HG03139 (cell line): ENCODE measurements around the gene TBC1D5.

ENCODE experiments used
- ATAC-seq: cut with Tn5 transposase; IDR thresholded peaks from one replicate; pipeline ENCODE4 v1.9.1; 2021; ENCODE audit not compliant: unreplicated experiment

Gene TBC1D5

DNA sequence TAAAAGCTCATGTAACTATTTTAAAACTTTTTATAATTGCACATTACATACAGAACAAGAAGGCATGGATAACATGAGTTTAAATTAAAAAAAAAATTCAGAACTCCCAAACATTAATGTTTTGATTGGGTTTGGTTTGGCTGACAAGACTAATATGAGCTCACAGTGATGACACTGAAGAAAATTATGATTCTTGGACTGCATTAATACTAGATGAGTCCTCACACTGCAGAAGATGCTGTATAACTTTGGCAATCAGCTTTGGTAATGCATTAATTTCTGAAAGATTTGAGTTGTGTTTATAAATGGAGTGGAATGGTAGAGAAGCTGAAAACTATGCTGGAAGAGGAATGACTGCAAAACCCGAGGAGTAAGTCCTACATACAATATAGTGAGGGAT, 498.8 kb downstream of the TBC1D5 start:
- no peak for ATAC-seq

DNA sequence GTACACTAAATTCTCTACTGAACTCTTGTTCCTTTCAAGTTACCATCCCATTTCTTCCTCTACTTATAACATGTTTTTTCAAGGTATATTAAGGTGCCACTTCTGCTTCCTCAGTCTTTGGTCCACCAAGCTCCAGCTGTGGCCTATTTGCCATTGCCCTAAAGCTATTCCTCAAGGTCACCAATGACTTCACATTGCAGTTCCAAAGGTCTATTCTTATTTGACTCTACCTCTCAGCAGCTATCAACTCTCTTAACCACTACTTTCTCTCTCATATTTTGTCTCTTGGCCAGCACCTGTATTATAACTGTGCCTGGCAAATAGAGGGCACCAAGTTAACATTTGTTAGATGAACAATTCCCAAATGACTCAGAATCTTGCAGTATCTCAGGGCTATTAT, 503.0 kb downstream of the TBC1D5 start:
- ATAC-seq = no peak

DNA sequence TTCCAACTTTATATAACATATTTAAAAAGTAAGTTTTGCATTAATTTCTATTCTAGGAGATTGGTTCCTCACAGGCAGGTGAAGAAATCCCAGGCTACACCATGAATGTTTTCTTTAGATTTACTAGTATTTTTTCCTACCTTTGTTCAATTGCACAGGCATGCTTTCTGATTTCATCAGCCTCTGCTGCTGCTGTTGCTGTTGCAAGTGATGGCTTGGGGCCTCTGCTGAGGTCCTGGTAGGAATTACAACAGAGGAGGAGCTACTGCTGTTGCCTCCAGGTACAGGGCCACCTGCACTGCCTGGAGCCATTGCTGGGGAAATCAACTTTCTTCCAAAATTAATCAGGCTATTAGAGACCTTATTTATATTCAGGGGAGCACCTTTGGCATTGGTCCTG, 504.4 kb downstream of the TBC1D5 start:
- no peak for ATAC-seq

DNA sequence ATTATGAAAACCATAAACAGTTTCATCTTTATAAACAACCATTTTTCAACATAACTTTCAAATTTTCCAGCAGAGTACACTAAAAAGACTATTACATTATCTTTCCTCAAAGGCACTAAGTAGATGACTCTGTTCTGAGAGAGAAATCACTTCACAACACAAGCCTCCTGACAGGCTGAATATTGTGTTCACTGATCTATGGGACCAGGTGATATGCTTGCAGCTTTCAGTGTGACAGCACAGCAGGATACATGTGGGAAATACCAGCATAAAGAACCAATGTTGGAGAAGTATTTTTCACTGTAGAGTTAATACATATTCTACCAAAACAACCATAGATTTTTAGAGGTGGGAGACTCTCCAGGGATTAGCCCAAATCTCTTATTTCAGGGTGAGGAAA, 507.1 kb downstream of the TBC1D5 start:
- ATAC-seq = no peak

DNA sequence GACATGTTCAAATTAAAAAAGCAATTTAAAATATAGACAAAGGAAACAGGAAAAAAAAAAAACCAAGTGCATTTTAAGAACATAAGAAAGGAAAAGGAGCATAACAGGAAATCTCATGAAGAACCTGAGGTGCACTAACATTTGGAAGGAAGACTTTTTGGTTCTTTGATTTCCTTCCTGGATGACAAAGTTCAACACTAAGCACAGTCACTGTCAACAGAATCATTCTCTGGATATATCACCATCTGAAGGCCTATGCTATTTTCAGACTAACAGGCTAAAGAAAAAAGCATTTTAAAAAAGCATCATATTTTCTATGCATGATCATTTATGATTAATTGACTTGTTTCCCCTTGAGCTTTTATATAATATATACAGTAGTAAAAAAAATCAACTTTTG, 508.0 kb downstream of the TBC1D5 start:
- ATAC-seq = no peak

DNA sequence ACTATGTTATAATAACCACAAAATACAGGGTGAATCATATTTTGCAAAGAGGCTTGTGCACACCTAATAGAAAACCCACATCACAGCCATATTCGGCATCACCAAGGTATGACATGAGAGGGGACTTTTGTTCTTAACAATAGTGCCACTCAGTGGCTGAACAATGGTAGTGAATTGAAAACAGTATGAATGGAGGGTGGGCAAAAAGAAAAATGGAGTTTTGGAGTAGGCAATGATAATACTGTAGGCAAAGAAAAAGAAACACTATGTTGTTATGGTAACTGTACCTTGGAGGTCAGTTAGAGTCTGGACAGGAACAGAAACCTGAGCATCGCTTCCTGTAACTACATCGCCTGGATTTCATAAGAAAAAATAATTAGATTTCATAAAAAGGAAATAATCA, 509.0 kb downstream of the TBC1D5 start:
- peak; percentile 88 for ATAC-seq

DNA sequence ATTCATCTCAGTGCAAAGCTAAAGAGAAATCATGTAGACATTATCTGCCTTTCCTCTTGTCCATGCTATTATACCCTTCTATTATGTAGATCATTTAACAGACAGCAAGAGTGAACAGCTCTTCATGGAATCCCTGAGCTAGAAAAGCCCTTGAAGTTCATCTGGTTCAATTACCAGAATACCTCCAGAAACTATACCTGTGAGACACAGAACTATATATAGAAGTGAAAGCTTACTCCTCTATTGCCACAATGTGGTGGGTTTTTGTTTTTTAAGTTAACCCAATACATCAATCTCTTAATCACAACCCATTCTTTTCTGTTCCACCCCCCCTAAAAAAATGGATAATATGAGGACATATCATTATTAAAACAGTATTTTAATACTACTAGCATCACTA, 510.0 kb downstream of the TBC1D5 start:
- ATAC-seq = no peak

DNA sequence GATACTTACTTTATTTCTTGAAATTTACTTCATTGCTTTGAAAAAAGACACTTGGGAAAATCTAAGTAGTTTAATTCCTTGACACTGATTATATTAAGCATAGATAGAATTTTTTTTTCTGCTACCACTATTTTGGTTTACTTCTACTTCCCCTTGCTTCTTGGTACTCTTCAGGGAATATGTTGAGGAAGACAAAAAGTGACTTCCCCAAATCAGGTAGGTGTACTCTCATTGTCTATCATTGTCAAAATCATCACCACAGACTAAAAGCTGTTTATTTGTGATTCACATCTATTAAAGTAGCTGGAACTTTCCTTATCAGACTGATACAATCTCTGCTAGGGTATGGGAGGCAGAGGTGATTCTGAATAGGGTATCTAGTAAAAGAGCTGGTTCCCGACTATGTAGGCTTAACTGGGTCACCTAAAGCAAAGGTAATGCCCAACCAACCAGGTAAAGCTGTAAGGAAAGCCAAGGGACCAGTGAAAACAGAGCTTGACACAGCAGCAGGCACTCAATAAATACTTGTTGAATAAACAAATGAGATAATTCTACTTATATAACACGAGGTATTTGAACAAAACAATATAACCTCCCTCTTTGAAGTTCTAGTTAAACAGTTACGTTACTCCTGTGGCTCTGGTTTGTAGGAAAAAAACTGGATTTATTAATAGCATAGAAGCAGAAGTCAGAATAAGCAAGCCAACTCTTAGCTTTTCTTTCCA, 510.7 kb downstream of the TBC1D5 start:
- ATAC-seq = no peak

DNA sequence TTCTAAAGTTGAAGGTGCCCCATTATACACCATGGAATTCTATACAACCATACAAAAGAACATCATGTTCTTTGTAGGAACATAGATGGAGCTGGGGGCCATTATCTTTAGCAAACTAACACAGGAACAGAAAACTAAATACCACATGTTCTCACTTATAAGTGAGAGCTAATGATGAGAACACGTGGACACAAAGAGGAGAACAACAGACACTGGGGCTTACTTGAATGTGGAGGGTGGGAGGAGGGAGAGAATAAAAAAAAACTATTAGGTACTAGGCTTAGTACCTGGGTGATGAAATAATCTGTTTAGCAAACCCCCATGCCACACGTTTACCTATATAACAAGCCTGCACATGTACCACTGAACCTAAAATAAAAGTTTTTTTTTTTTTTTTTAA, 515.0 kb downstream of the TBC1D5 start:
- no peak for ATAC-seq

DNA sequence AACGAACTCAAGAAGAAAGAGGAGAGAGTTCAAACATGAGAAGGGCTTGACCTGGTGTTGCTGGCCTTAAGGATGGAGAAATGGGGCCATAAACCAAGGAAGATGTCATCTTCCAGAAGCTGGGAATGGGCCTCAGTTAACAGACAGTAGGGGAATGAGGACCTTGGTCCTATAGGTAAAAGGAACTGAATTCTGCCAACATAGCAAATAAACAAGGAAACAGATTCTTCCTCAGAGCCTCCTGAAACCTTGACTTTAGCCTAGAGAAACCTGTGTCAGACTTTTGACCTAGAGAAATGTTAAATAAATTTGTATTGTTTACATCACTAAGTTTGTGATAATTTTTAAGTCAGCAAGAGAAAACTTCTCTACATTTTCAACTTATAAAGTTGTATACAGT, 520.9 kb downstream of the TBC1D5 start:
- no peak for ATAC-seq

DNA sequence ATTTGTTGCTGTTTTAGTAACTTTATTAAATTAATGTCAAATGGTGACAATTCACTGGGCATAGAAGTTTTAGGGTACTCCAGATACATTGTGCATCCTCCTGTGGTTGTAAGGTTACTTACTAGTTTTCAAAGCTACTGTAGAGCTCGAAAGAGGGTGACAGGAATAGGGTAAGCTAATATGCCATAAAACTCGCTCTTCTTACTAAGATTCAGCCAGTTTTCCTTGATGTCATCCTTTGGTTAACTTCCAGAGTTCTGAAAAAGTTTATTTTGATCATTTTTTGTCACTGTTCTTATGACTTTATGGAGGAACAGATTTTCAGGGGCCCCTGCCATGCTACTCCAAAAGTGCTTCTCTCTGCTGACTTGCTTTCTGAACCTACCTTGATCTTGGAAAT, 522.8 kb downstream of the TBC1D5 start:
- no peak for ATAC-seq

DNA sequence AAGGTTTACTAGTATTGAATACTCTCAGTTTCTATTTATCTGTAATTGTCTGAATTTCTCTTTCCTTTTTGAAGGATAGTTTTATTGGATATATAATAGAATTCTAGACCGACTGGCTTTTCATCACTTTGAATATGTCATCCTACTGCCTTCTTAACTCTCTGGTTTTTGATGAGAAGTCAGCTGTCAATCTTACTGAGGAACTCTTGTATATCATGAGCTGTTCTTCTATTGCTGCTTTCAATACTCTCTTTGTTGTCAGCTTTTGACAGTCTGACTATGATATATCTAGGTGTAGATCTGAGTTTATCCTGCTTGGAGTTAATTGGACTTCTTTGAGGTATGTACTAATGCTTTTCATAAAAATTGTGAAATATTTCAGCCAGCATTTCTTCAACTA, 523.8 kb downstream of the TBC1D5 start:
- ATAC-seq = no peak

DNA sequence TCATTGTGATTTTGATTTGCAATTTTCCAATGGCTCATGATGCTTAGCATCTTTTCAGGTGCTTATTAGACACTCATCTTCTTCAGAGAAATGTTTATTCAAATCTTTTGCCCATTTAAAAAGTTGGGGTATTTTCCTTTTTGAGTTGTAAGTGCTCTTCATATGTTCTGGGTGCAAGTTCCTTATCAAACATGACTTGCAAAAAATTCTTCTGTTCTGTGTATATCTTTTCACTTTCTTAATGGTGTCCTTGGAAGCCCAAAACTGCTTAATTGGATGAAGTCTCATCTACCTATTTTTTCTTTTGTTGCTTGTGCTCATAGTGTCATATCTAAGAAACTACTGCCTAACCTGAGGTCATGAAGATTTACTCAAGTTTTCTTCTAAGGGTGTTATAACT, 524.8 kb downstream of the TBC1D5 start:
- ATAC-seq = no peak

DNA sequence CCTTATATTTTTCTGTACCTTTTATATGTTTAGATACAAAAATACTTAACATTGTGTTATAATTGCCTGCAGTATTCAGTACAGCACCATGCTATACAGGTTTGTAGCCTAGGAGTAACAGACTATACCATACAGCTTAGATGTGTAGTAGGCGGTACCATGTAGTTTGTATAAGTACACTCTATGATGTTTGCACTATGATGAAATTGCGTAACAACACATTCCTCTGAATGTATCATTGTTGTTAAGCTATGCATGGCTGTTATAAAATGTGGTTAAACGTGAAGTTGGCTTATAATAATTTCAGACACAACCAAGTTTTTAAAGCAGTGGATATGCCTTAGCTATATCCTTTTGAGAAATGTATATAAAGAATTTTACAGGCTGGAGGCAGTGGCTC, 529.3 kb downstream of the TBC1D5 start:
- no peak for ATAC-seq

DNA sequence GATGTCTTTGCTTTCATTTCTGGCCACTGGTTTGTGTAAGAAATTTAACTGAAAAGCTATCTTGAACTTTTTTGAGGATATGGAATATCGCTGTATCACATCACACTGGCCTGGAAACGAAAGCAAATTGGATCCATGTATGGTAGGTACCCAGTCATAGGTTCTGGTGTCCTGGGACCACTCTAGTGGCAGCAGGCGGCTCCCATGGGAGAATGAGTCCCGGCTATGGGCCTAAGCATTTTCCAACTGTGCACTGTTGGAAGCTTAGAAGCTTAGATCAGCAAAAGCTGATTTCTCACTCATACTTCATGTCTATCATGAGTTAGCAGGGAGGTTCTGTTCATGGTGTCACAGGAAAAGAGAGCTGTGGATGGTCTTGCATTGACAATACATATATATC, 534.5 kb downstream of the TBC1D5 start:
- no peak for ATAC-seq

DNA sequence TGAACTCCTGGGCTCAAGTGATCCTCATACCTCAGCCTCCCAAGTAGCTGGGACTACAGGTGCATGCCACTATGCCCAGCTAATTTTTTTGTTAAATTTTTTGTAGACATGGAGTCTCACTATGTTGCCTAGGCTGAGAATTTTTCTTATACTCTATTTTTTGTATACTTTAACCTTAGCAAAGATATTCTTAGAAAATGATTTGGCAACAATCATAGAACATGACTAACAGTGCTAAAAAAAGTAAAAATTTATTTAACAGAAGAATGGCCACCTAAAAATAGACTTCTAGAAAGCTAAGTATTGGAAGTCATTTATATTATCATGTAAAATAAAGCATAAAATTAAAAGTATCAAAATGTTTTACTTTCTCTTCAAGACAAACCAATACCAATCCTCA, 535.4 kb downstream of the TBC1D5 start:
- no peak for ATAC-seq

DNA sequence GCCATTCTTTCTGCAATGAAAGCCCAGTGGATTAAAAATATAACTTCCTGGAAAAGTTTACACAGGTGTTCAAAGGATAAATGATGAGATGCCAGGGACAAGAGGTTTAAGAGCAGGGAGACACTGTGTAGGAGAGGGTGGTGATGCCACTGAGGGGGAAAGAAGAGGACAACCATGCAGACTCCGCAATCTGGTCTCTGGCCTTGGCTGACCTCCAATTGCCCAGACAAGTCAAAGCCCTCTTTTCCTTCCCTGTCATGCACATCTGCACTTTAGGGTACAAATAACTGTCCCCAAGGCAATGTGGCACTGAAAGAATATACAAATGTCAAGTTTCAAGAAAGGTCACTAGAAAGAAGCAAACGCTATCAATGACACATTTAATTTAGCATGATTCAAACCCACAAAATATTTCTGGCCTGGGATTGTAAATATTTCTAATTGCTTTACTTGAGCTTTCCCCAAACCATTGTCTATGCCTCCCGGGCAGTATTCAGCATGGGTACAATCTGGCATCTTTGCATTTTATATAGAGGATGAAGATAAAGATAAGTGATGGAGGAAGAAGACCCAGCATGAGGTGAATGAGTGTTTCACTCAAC, 538.3 kb downstream of the TBC1D5 start:
- no peak for ATAC-seq

DNA sequence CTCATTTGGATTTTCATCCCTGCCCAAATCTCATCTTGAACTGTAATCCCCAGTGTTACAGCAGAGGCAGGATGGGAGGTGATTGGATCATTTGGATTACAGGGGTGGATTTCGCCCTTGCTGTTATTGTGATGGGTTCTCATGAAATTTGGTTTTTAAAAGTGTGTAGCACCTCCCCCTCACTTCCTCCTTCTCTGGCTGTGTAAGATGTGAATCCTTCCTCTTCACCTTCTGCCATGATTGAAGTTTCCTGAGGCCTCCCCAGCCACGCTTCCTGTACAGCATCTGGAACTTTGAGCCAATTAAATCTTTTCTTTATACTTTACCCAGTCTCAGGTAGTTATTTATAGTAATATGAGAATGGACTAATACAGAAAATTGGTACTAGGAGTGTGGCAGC, 540.9 kb downstream of the TBC1D5 start:
- no peak for ATAC-seq

DNA sequence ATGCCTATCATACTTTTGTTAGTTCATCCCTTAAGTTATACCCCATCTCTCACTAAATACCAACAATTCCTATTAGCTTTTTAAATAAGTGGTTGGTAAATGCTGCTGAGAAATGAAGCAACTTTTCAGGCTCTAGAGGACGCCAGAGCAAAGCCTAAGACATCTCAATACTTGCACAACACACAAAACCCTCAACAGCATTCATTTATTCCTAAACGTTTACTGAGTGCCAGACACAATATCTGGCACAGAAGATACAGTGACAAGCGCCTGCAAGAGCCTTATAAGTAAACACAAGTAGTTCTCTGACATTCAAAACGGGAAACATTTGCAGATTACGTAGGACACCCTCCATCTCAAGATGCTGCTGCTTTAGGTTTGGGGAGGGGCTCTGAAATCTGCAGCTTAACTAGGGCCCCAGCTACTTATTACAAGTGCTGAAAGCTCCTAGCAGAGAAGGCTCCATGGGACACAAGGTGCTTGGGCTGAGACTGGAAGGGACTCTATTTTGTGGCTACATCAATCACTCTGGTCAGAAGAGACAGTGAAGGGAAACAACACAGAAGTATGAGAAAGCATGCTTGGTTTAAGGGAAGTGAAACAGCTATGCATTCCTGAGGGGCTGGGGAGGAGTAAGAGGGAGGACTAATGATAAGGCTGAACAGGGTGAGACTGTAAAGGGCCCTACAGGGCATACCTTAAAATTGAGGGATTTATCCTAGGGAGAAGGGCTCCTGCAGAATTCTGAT, 546.4 kb downstream of the TBC1D5 start:
- ATAC-seq = peak; percentile 71

DNA sequence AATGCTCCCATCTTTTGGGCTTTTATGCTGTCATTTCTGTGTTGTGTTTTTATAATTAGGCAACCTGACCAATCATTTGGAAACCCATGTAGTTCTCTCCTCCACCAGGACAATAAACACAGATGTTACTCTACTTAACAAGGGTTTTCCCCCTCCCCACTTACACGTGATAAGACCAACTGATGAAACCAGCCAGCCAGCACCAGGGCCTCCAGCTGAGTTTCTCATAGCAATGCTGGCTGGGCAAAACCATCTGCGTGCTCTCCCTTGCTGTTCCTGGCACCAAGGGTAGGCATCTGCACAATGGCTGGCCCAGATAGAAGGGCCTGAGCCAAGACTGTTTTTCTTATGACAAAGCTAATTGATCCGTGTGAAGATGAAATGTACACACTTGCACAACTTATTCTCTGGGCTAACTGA, 547.2 kb downstream of the TBC1D5 start:
- peak; percentile 89 for ATAC-seq

DNA sequence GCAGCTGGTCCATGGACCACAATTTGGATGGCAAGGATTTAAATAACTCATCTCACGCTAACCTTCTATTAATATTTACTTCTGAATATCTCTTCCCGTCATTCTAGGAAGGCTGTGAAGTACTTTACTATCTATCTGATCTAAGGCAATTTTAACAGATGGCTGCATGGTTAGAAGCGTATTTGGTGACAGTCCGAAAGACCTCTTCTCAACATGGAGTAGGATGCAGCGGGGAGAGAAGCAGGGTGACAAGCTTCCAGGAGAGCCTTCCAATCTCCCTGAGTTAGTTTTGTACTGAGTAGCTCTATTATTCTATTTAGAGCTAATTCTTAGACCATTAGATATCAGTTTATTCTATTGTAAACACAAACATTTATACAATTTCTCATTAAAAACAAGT, 548.3 kb downstream of the TBC1D5 start:
- ATAC-seq = no peak

DNA sequence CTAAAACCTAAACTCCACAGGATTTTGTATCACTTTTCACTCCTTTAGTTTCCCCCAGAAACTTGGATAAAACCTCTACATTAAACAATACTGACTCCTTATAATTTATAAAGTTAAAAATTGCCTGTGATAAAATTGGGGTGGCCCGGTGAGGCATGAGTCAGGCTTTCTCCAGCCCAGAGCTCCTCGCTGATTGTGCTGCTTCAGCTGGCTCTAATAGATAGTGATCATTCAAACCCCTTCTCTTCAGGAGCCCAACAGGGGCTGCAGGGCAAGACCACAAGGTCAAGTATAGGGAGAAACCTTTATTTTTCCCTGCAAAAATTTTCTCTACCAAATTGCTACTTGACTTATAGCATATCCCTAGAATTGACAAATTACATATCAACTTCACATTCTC, 549.4 kb downstream of the TBC1D5 start:
- no peak for ATAC-seq
